Cardiac fibroblast (primary cell): Measurements from ENCODE around the gene RPIA.
A peak's percentile ranks its signal among the peaks of the same experiment; 100 is the strongest.

Source experiments
- DNase-seq, 2 donors: peaks; one replicate each; pipeline versions ENCODE4 v3.0.0 to v3.0.0-alpha.2; 2010; ENCODE audit warnings: low read depth in 2 of 2
- H3K4me3 ChIP-seq, 2 donors: replicated peaks in 1 of 2; 1 replicate in 1 of 2; 2 replicates in 1 of 2; pipeline ENCODE4 v1.5.1; 2011; ENCODE audit warnings: low read depth in 2 of 2, low read length in 2 of 2, mild to moderate bottlenecking in 2 of 2, moderate library complexity in 1 of 2
- TF ChIP-seq, protein P1 (sequence below): IDR thresholded peaks from one replicate; pipeline ENCODE4 v1.5.1; 2011; ENCODE audit warnings: low read depth, mild to moderate bottlenecking, low read length, inconsistent platforms

Gene RPIA

DNA sequence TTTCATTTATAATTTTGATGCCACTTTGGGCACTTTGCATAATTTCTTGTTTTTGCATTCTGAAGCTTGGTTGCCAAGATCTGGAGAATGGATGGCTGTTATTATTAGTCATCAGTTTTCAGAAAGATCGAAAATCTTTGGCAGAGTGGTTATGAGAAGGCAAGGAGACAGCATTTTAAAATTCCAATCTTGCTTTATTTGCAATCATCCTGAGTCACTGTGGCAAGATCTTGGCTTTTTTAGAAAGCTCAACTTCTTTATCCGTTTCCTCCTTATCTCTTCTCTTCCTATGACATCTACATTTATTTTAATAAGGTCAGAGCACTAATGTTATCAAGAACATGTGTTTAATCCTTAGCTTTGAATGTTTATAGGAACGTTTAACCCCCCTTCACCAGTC lies 33.1 kb upstream of the RPIA start:
- peak; percentile 58 to 80 for DNase-seq
- no peak overlapping the region for H3K4me3 ChIP-seq
- TF ChIP-seq, protein P1, sequence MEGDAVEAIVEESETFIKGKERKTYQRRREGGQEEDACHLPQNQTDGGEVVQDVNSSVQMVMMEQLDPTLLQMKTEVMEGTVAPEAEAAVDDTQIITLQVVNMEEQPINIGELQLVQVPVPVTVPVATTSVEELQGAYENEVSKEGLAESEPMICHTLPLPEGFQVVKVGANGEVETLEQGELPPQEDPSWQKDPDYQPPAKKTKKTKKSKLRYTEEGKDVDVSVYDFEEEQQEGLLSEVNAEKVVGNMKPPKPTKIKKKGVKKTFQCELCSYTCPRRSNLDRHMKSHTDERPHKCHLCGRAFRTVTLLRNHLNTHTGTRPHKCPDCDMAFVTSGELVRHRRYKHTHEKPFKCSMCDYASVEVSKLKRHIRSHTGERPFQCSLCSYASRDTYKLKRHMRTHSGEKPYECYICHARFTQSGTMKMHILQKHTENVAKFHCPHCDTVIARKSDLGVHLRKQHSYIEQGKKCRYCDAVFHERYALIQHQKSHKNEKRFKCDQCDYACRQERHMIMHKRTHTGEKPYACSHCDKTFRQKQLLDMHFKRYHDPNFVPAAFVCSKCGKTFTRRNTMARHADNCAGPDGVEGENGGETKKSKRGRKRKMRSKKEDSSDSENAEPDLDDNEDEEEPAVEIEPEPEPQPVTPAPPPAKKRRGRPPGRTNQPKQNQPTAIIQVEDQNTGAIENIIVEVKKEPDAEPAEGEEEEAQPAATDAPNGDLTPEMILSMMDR, result no peak

- TF ChIP-seq, protein P1, result no peak
- no peak overlapping the region for H3K4me3 ChIP-seq
- peak; percentile 45 to 53 for DNase-seq
Observed at GRCh38 chr2:88658881-88659537, 32.5 kb upstream of the RPIA start.

GRCh38 chr2:88659538-88659915 lies 31.9 kb upstream of the RPIA start:
- H3K4me3 ChIP-seq, result no peak overlapping the region
- TF ChIP-seq, protein P1, result no peak
- DNase-seq, result peak; percentile 61 to 78

GRCh38 chr2:88660622-88661021 lies 30.9 kb upstream of the RPIA start:
- TF ChIP-seq, protein P1, result no peak
- no peak for DNase-seq
- H3K4me3 ChIP-seq, result no peak overlapping the region

DNA sequence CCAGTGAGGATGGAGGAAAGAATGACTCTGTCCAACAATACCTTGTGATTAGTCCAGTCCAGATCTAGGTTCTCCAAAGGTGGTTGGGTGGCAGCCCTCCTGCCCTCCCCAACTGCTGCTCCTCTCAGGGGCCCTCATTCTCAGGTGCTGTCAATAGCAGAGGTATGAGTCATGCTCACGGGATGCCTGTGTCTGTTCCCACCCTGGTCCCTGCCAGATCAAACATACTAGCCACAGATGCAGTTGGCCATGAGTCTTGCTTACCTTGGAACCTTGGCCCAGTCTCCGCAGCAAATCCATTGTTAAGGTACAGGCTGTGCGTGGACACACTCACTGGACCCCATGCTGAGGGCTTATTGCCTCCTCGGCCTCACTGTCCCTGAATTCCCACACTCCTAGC lies 24.9 kb upstream of the RPIA start:
- TF ChIP-seq, protein P1, result no peak
- no peak overlapping the region for H3K4me3 ChIP-seq
- DNase-seq, result no peak

DNA sequence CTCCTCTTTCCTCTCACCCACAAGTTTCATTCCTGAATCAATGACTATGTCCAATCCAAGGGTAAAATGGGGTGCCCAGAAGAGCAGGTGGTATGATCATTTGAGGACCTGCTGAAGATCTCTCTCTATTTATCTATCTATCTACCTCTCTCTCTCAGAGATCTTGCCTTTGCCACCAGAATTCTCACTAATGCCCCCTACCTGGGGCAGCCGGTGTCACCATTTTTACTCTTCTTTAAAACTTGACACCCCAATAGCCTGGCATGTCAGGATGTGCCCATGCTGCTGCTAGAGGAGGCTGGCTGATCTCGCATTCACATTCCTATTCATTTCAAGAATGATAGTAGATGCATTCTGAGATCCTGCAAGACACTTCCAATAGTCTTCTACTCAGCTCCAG lies 24.3 kb upstream of the RPIA start:
- no peak overlapping the region for H3K4me3 ChIP-seq
- no peak for DNase-seq
- TF ChIP-seq, protein P1, result no peak

GRCh38 chr2:88668862-88669261 lies 22.6 kb upstream of the RPIA start:
- TF ChIP-seq, protein P1, result no peak
- DNase-seq, result no peak
- H3K4me3 ChIP-seq, result no peak overlapping the region
